IMR-90 (cell line): Measurements from ENCODE around the gene INPP5A. TPM values are rescaled to one million over a fixed set of nuclear protein-coding genes. Genes with fewer than 3 reads are reported as not detected.

Experiments
- ATAC-seq: fragments of 200-7000 bp; cut with Tn5 transposase; 2 replicates; pipeline ENCODE4 v1.9.1; 2020; ENCODE audit warnings: low read depth, mild to moderate bottlenecking, moderate library complexity
- BruUV-seq: library from RNA; stranded (reverse); fragments of 400-500 nt; replicated peaks from 2 replicates; lab custom pipeline; 2021; lab: Mats Ljungman, UMichigan
- CTCF ChIA-PET: fragments of 300-600 bp; formaldehyde crosslinking; extraction: SDS; loops from one replicate; lab custom pipeline; 2021; ENCODE audit warnings: antibody characterized with exemption; lab: Yijun Ruan, JAX
- POLR2A ChIA-PET: fragments of 300-600 bp; sonication (Branson Sonifier 250); formaldehyde crosslinking; loops from one replicate; lab custom pipeline; 2022; ENCODE audit warnings: antibody characterized with exemption; ENCODE audit not compliant: unreplicated experiment; lab: Charles Lee
- DNase-seq: peaks from one replicate; pipeline ENCODE4 v3.0.0; 2013
- H2AFZ ChIP-seq: replicated peaks from 2 replicates; pipeline ENCODE3; 2013; ENCODE audit warnings: low read length, mild to moderate bottlenecking; ENCODE audit not compliant: poor library complexity
- H2AK5ac ChIP-seq: 2 replicates; pipeline ENCODE4 v1.6.1; 2013; ENCODE audit warnings: low read depth, low read length, inconsistent platforms
- H2AK9ac ChIP-seq: replicated peaks from 2 replicates; pipeline ENCODE3; 2013; ENCODE audit warnings: mild to moderate bottlenecking, low read depth, low read length, moderate library complexity; ENCODE audit not compliant: poor library complexity
- H2BK120ac ChIP-seq: 2 replicates; pipeline ENCODE4 v1.6.1; 2013; ENCODE audit warnings: low read depth, low read length, inconsistent platforms
- H2BK15ac ChIP-seq: 3 replicates; pipeline ENCODE4 v1.6.1; 2013; ENCODE audit warnings: low read depth, low read length, inconsistent platforms
- H2BK20ac ChIP-seq: 2 replicates; pipeline ENCODE4 v1.6.1; 2013; ENCODE audit warnings: low read depth, mild to moderate bottlenecking, inconsistent platforms, low read length, moderate library complexity
- H2BK5ac ChIP-seq: 2 replicates; pipeline ENCODE4 v1.6.1; 2013; ENCODE audit warnings: mild to moderate bottlenecking, low read depth, low read length, inconsistent platforms; ENCODE audit not compliant: poor library complexity, severe bottlenecking
- H3K14ac ChIP-seq: replicated peaks from 2 replicates; pipeline ENCODE4 v1.6.1; 2013; ENCODE audit warnings: low read depth, low read length, inconsistent platforms
- H3K18ac ChIP-seq: 2 replicates; pipeline ENCODE4 v1.6.1; 2013; ENCODE audit warnings: low read depth, low read length, control low read depth
- H3K23ac ChIP-seq: 2 replicates; pipeline ENCODE4 v1.6.1; 2013; ENCODE audit warnings: low read depth, low read length, inconsistent platforms
- H3K27ac ChIP-seq: 2 replicates; pipeline ENCODE4 v1.5.1; 2013; ENCODE audit warnings: mild to moderate bottlenecking, control low read depth, low read length; ENCODE audit not compliant: insufficient read depth
- H3K27me3 ChIP-seq: 2 replicates; pipeline ENCODE4 v1.6.1; 2013; ENCODE audit warnings: low read length; ENCODE audit not compliant: control insufficient read depth, insufficient read depth
- H3K36me3 ChIP-seq: 2 replicates; pipeline ENCODE4 v1.6.1; 2013; ENCODE audit warnings: low read length, mixed read lengths; ENCODE audit not compliant: control insufficient read depth, insufficient read depth
- H3K4ac ChIP-seq: 2 replicates; pipeline ENCODE4 v1.6.1; 2013; ENCODE audit warnings: low read depth, low read length, inconsistent platforms
- H3K4me1 ChIP-seq: 2 replicates; pipeline ENCODE4 v1.6.1; 2013; ENCODE audit warnings: low read length, mixed read lengths; ENCODE audit not compliant: control insufficient read depth, insufficient read depth
- H3K4me2 ChIP-seq: 2 replicates; pipeline ENCODE4 v1.6.1; 2013; ENCODE audit warnings: low read depth, mild to moderate bottlenecking, control low read depth, low read length, moderate library complexity
- H3K4me3 ChIP-seq: 2 replicates; pipeline ENCODE4 v1.5.1; 2013; ENCODE audit warnings: low read depth, mild to moderate bottlenecking, control low read depth, low read length, moderate library complexity; ENCODE audit not compliant: insufficient read depth
- H3K56ac ChIP-seq: 2 replicates; pipeline ENCODE4 v1.6.1; 2013; ENCODE audit warnings: low read length, inconsistent platforms; ENCODE audit not compliant: insufficient read depth; ENCODE audit errors: extremely low read depth
- H3K79me1 ChIP-seq, 2 experiments: 2 replicates each; pipeline ENCODE4 v1.6.1; 2013; ENCODE audit warnings: low read length in 2 of 2, inconsistent platforms in 1 of 2, low read depth in 1 of 2
- H3K9ac ChIP-seq: 2 replicates; pipeline ENCODE4 v1.6.1; 2013; ENCODE audit warnings: low read depth, low read length, control low read depth
- H3K9me1 ChIP-seq: 2 replicates; pipeline ENCODE4 v1.6.1; 2013; ENCODE audit warnings: low read length, inconsistent platforms; ENCODE audit not compliant: insufficient read depth
- H3K9me3 ChIP-seq: 2 replicates; pipeline ENCODE4 v1.6.1; 2013; ENCODE audit warnings: low read length; ENCODE audit not compliant: control insufficient read depth, insufficient read depth
- H4K20me1 ChIP-seq: 2 replicates; pipeline ENCODE4 v1.6.1; 2013; ENCODE audit warnings: low read length, inconsistent platforms; ENCODE audit not compliant: insufficient read depth
- H4K5ac ChIP-seq: 2 replicates; pipeline ENCODE4 v1.6.1; 2013; ENCODE audit warnings: mild to moderate bottlenecking, low read depth, low read length, control low read depth
- H4K8ac ChIP-seq, 2 experiments: 2 replicates each; pipeline ENCODE4 v1.6.1; 2013; ENCODE audit warnings: low read depth in 2 of 2, low read length in 2 of 2, control low read depth in 1 of 2, inconsistent platforms in 1 of 2
- H4K91ac ChIP-seq: 2 replicates; pipeline ENCODE4 v1.6.1; 2013; ENCODE audit warnings: low read depth, low read length, inconsistent platforms; ENCODE audit not compliant: insufficient read depth
- BHLHE40 ChIP-seq: fragments of 150-350 bp; IDR thresholded peaks from 2 replicates; pipeline ENCODE4 v1.6.1; 2016; ENCODE audit warnings: mild to moderate bottlenecking, low read depth, low read length
- RCOR1 ChIP-seq: IDR thresholded peaks from 2 replicates; pipeline ENCODE4 v1.6.1; 2012; ENCODE audit warnings: mild to moderate bottlenecking, low read length, improper control_type of control experiment; ENCODE audit not compliant: insufficient replicate concordance
- WGBS, 2 experiments: methylation state at CpG; one replicate each; pipeline versions ENCODE4 v1.1.5 to v1.1.7; 2013; ENCODE audit warnings: missing lambda C conversion rate in 2 of 2; ENCODE audit not compliant: insufficient read length in 1 of 2; ENCODE audit errors: extremely low coverage in 2 of 2; 5-methylcytosine and 5-hydroxymethylcytosine counted together
- dilution Hi-C: fragments of 300-500 bp; cut with HindIII; formaldehyde crosslinking; loops from one replicate; pipeline ENCODE4 v1.14.3; 2018; ENCODE audit warnings: low sequenced_read_pairs; ENCODE audit not compliant: unreplicated experiment
- in situ Hi-C: fragments of 300-500 bp; cut with MboI; formaldehyde crosslinking; loops from 3 replicates; pipeline ENCODE4 v1.14.3; 2019; ENCODE audit warnings: low sequenced_read_pairs, inconsistent platforms, mixed read lengths
- intact Hi-C: fragments of 100-400 bp; cut with micrococcal nuclease; formaldehyde crosslinking; loops from 2 replicates; pipeline ENCODE4 v1.10.0; 2022
- polyA plus RNA-seq, 3 experiments: library from polyadenylated mRNA; depleted of rRNA; stranded (reverse); fragments of >200 nt; gene quantifications; 2 replicates each; pipeline ENCODE4 v1.2.3, GENCODE V29; 2012; ENCODE audit warnings: low replicate concordance in 1 of 3
- total RNA-seq: library from RNA; depleted of rRNA; stranded (reverse); fragments of >200 nt; gene quantifications from 2 replicates; pipeline ENCODE4 v1.2.3, GENCODE V29; 2012

Gene INPP5A
- total and polyA plus RNA-seq, 2 of the 4 experiments (the other 2 are of a cell fraction) = 21.4 to 36.7 TPM

- intact Hi-C loops (loop anchor here (5.0 kb wide), 1 partner anchor 289 kb away; the partner anchor contains the start of gene CFAP46), dilution Hi-C loops (no loop called here), in situ Hi-C loops (loop anchor here (10.0 to 25.0 kb wide), 3 partner anchors 122 to 609 kb away; no protein-coding TSS in a partner anchor)
- Histone ChIP-seq H4K5ac (no peak overlapping the region), H3K4me2 (no peak overlapping the region), H3K14ac (no peak overlapping the region), H3K56ac (no peak overlapping the region), H4K8ac (no peak overlapping the region), H2BK120ac (no peak overlapping the region), H4K91ac (no peak overlapping the region), H3K23ac (no peak overlapping the region), H3K79me1 (no peaks in the 10 kb centered on the region; a peak in 1 of 4 replicates), H3K27ac (no peak overlapping the region), H2AK9ac (no peak overlapping the region), H3K4me3 (no peak overlapping the region), H3K9me1 (no peaks in the 10 kb centered on the region), H3K27me3 (no peaks in the 10 kb centered on the region), H3K18ac (no peak overlapping the region), H3K4ac (no peak overlapping the region), H4K20me1 (peaks cover 3% of the 10 kb centered on the region; the same call in 1 of the 2 replicates), H2BK15ac (no peak overlapping the region), H2AK5ac (no peak overlapping the region), H3K9ac (no peak overlapping the region), H3K9me3 (no peaks in the 10 kb centered on the region), H3K4me1 (no peaks in the 10 kb centered on the region), H2BK20ac (no peak overlapping the region), H2BK5ac (no peak overlapping the region), H3K36me3 (peaks cover 7% of the 10 kb centered on the region), H2AFZ (no peak overlapping the region)
- ATAC-seq (no peak), DNase-seq (no peak)
- ChIA-PET CTCF (no interaction called here), POLR2A (no interaction called here)
- no peak for TF ChIP-seq BHLHE40
- TF ChIP-seq RCOR1 = no peak
- WGBS, 2 experiments = 95% methylated on average over 18 of the region's 31 CpGs; no CpG with 5 or more reads in 1 of the 2 experiments
- BruUV-seq = no TSS peak
These were observed 115.5 kb downstream of the INPP5A start for GRCh38 chr10:132652936-132653590.
